ENCODE results near the gene CAB39L. TPM values are rescaled to one million over a fixed set of nuclear protein-coding genes. Genes with fewer than 3 reads are reported as not detected.

CAB39L gene
- total and polyA plus RNA-seq, 2 of the 13 experiments (the other 11 are each of a cell fraction or from before 2014, with no cell fraction given) = 3.1 to 6.1 TPM

DNA sequence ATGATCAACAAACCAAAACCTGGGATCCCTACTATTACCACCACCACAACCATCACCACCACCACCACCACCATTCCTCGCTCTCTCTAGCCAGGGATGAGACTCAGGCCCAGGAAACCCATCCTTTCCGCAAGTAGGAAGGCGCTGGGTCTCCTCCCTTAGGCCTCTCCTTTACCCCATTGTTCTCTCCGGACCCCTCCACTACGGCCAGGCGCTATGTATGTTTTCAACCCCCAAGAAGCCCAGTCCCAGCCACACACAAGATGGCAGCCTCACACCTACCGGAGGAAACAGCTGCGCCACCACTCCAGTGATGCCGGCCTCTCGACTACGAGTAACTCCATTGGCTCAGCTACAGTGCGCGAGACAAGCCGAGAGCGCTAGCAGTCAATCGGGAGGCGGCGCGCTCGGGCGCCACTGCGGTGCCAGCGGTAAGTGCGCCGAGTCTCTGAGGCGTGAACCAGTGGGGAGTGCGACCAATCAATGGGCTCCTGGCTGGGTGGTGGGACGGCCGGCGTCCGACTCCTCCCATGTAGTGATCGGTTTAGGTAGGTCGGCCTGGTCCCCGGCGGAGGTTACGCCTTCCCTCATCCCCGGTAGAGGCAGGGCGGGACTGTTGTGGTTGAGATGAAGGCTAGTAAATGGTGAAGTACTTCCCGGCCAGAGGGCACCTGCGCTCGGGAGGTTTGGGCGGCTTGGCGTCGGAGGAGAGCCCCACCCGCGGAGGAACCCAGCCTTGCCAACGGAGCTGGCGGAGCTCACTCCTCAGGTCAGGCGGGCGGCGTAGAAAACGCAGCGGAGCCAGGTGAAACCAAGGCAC is at the start of gene CAB39L, which contains the start of gene SETDB2 (continued):
- TF ChIP-seq, protein P1, sequence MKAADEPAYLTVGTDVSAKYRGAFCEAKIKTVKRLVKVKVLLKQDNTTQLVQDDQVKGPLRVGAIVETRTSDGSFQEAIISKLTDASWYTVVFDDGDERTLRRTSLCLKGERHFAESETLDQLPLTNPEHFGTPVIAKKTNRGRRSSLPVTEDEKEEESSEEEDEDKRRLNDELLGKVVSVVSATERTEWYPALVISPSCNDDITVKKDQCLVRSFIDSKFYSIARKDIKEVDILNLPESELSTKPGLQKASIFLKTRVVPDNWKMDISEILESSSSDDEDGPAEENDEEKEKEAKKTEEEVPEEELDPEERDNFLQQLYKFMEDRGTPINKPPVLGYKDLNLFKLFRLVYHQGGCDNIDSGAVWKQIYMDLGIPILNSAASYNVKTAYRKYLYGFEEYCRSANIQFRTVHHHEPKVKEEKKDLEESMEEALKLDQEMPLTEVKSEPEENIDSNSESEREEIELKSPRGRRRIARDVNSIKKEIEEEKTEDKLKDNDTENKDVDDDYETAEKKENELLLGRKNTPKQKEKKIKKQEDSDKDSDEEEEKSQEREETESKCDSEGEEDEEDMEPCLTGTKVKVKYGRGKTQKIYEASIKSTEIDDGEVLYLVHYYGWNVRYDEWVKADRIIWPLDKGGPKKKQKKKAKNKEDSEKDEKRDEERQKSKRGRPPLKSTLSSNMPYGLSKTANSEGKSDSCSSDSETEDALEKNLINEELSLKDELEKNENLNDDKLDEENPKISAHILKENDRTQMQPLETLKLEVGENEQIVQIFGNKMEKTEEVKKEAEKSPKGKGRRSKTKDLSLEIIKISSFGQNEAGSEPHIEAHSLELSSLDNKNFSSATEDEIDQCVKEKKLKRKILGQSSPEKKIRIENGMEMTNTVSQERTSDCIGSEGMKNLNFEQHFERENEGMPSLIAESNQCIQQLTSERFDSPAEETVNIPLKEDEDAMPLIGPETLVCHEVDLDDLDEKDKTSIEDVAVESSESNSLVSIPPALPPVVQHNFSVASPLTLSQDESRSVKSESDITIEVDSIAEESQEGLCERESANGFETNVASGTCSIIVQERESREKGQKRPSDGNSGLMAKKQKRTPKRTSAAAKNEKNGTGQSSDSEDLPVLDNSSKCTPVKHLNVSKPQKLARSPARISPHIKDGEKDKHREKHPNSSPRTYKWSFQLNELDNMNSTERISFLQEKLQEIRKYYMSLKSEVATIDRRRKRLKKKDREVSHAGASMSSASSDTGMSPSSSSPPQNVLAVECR (CRISPR knock-in tag; IDR thresholded peaks at IDR 0.05; ENCODE audit: borderline replicate concordance) = peak; percentile 70; the same call in 1 of the 2 replicates
- TF ChIP-seq ZNF367 (CRISPR knock-in tag; IDR thresholded peaks at IDR 0.05; ENCODE audit: borderline replicate concordance) = no peak
- TF ChIP-seq CERS6 (CRISPR knock-in tag; IDR thresholded peaks at IDR 0.05) = no peak
- TF ChIP-seq ZNF10 (CRISPR knock-in tag; IDR thresholded peaks at IDR 0.05; ENCODE audit: borderline replicate concordance, low read depth) = no peak
- no peak; the same call in 1 of the 2 replicates for TF ChIP-seq ATF3 (CRISPR knock-in tag; IDR thresholded peaks at IDR 0.05)
- TF ChIP-seq RELA (CRISPR knock-in tag; IDR thresholded peaks at IDR 0.05) = no peak
- no peak for TF ChIP-seq AKNA (CRISPR knock-in tag; IDR thresholded peaks at IDR 0.05; ENCODE audit: borderline replicate concordance)
- 0 out of 2 replicates have a peak, but pooled peaks have one; percentile 46 for TF ChIP-seq ATF5 (CRISPR knock-in tag; IDR thresholded peaks at IDR 0.05; ENCODE audit: low read depth)
- TF ChIP-seq SP5 (CRISPR knock-in tag; IDR thresholded peaks at IDR 0.05; ENCODE audit: borderline replicate concordance, low read depth) = peak; percentile 56; the same call in 1 of the 2 replicates
- no peak for TF ChIP-seq ZC3H4 (CRISPR knock-in tag; IDR thresholded peaks at IDR 0.05; ENCODE audit: borderline replicate concordance)
- TF ChIP-seq ZNF773 (CRISPR knock-in tag; IDR thresholded peaks at IDR 0.05; ENCODE audit: borderline replicate concordance) = peak; percentile 69; the same call in 1 of the 2 replicates
- TF ChIP-seq MBNL3 (CRISPR knock-in tag; conservative IDR thresholded peaks at IDR 0.05) = 0 out of 2 replicates have a peak, but pooled peaks have one; percentile 25
- no peak for TF ChIP-seq ZNF597 (CRISPR knock-in tag; IDR thresholded peaks at IDR 0.05)
- 0 out of 2 replicates have a peak, but pooled peaks have one; percentile 15 for TF ChIP-seq KDM6A (CRISPR knock-in tag; IDR thresholded peaks at IDR 0.05; ENCODE audit: low read depth)
- TF ChIP-seq ZNF552 (CRISPR knock-in tag; IDR thresholded peaks at IDR 0.05; ENCODE audit: borderline replicate concordance) = no peak

Data from HepG2 (cell line).